Measurements from ENCODE around the gene ABHD2.
A peak's percentile ranks its signal among the peaks of the same experiment; 100 is the strongest.
"Not testable (repeated sequence)": the region's sequence is repeated elsewhere in the genome, so short reads cannot be mapped to it uniquely, and the experiment has no call there.

Gene ABHD2, protein sequence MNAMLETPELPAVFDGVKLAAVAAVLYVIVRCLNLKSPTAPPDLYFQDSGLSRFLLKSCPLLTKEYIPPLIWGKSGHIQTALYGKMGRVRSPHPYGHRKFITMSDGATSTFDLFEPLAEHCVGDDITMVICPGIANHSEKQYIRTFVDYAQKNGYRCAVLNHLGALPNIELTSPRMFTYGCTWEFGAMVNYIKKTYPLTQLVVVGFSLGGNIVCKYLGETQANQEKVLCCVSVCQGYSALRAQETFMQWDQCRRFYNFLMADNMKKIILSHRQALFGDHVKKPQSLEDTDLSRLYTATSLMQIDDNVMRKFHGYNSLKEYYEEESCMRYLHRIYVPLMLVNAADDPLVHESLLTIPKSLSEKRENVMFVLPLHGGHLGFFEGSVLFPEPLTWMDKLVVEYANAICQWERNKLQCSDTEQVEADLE

GRCh38 chr15:89087830-89088604 lies at the start of gene ABHD2:
Gene ABHD2, plus strand, starts transcription at chr15:89088456. Its CDS starts 27,872 bp downstream, at chr15:89116328.
- DNase-seq = peak; percentile 100

GRCh38 chr15:89039142-89039541 lies 49.1 kb upstream of the ABHD2 start:
- no peak for DNase-seq

DNA sequence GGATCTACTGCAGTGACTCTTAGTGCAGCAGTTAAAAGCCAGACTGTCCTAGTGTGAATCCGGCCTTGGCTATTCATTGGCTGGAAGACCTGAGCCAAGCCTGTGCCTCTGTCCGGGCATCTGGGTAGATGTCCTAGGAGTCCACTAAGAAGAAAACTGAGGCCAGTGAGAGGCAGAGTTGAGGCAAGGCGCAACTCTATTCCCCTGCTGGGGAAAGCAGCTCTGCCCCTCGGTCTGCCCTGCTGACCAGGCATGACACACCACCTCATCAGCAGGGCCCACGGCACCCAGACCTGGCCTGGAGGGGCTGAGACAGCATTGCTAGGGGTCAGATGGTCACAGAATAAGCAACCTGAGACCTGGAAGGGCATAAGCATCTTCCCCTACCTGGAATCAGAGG lies 46.7 kb upstream of the ABHD2 start:
- no peak for DNase-seq

GRCh38 chr15:89042387-89042786 lies 45.9 kb upstream of the ABHD2 start:
- no peak for DNase-seq

DNA sequence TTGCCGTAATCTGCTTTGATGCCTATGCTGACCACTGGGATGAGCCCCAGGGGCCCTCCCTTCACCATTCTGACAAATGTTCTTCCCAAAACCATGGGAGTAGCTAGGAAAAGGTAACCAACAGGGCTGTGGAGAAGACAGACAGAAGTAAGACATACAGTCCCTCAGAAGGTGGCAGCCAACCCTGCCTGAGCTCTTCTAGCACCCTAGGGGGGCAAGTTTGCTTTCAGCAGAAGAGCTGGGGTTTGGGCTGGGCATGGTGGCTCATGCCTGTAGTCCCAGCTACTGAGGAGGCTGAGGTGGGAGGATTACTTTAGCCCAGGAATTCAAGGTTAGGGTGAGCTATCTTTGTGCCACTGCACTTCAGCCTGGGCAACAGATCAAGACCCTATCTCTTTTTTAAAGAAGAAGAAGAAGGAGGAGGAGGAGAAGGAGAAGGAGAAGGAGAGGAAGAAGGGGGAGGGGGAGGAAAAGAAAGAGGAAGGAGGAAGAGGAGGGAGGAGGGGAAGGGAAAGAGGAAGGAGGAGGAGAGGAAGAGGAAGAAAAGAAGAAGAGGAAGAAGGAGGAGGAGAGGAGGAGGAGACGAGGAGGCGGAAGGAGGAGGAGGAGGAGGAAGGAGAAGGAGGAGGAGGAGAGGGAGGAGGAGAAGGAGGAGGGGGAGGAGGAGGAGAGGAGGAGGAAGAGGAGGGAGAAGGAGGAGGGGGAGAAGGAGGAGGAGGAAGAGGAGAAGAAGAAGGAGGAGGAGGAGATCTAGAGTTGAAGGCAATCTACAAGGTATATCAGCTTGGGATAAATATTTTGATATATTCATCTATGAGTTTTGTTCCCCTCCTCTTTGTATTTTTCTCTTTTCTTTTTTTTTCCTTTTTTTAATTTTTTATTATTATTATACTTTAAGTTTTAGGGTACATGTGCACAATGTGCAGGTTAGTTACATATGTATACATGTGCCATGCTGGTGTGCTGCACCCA lies 44.9 kb upstream of the ABHD2 start:
- no peak for DNase-seq

DNA sequence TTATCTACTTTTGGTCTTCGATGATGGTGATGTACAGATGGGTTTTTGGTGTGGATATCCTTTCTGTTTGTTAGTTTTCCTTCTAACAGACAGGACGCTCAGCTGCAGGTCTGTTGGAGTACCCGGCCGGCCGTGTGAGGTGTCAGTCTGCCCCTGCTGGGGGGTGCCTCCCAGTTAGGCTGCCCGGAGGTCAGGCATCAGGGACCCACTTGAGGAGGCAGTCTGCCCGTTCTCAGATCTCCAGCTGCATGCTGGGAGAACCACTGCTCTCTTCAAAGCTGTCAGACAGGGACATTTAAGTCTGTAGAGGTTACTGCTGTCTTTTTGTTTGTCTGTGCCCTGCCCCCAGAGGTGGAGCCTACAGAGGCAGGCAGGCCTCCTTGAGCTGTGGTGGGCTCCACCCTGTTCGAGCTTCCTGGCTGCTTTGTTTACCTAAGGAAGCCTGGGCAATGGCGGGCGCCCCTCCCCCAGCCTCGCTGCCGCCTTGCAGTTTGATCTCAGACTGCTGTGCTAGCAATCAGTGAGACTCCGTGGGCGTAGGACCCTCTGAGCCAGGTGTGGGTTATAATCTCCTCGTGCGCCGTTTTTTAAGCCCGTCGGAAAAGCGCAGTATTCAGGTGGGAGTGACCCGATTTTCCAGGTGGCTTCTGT lies 39.1 kb upstream of the ABHD2 start:
- DNase-seq = not testable (repeated sequence)

DNA sequence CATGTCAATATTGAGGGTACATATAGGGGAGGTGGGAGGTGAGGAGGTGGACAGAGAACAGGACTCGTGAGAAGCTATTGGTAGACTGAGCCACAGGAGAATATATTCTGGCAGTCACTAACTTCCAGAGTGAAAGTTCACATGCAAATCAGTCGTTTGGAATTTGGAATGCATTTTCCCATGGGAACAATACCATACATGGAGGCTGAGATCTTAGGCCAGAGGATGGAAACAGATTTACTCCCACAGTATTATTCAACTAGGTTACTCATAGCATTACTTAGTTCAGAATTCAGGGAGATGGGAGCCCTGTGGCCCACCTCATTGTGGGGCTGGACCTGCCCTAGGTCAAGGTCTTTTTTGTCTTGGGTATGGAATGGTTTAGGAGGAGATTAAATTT lies 36.4 kb upstream of the ABHD2 start:
- no peak for DNase-seq

- peak; percentile 32 for DNase-seq
Observed at GRCh38 chr15:89052474-89052873, 35.8 kb upstream of the ABHD2 start.

- no peak for DNase-seq
Observed at GRCh38 chr15:89054873-89055272, 33.4 kb upstream of the ABHD2 start.

- no peak for DNase-seq
Observed at GRCh38 chr15:89057506-89058133, 30.6 kb upstream of the ABHD2 start.

- no peak for DNase-seq
Observed at GRCh38 chr15:89058376-89058775, 29.9 kb upstream of the ABHD2 start.

GRCh38 chr15:89058876-89059405 lies 29.3 kb upstream of the ABHD2 start:
- no peak for DNase-seq

DNA sequence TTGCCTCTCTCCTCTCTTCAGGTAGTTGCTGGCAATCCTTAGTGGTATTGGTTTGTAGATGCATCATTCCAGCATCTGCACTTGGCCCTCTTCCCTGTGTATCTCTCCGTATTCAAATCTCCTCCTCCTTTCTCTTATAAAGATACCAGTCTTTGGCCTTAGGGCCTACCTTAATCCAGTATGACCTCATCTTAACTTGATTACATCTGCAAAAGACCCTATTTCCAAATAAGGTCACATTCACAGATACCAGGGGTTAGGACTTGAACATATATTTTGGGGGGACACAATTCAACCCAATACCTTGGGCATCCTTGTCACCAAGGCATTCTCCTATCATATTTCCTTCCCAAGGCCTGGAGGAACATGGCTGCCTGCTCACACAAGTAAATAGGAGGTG lies 22.0 kb upstream of the ABHD2 start:
- no peak for DNase-seq

DNA sequence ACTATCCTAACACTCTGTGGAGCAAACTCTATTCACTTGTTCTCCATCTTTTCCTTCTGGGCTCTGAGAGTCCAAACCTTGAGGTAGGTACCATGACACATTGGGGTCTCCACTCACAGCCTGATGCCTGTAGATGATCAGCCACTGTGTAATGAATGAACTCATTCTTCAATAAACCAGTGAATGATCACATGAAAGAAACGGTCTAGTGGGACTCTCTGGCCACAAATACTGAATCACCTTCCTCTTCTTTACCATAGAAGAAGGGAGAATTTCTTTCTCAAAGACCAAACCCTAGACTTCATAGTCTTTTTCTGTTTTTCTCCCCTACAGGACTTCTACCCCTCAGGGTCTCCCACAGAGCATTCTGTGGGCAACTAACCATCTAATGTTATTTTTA lies 20.5 kb upstream of the ABHD2 start:
- DNase-seq = no peak

DNA sequence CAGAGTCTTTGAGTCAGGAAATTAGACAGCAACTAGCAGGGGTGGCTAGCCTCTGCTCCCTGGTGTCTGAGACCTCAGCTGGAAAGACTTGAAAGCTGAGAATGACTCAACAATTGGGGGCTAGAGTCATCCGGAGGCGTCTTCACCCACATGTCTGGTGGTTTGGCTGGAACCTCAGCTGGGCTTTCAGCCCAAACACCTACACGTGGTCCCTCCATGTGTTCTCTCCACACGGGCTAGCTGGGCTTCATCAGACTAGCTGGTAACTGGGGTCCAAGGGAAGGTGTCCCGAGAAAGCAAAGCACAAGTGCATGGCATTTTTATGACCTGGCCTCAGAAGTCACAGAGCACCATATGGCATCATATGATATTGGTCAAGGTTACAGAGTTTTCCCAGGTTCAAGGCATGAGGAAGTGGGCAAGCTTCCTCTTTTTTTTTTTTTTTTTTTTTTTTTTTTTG lies 19.9 kb upstream of the ABHD2 start:
- DNase-seq = no peak

DNA sequence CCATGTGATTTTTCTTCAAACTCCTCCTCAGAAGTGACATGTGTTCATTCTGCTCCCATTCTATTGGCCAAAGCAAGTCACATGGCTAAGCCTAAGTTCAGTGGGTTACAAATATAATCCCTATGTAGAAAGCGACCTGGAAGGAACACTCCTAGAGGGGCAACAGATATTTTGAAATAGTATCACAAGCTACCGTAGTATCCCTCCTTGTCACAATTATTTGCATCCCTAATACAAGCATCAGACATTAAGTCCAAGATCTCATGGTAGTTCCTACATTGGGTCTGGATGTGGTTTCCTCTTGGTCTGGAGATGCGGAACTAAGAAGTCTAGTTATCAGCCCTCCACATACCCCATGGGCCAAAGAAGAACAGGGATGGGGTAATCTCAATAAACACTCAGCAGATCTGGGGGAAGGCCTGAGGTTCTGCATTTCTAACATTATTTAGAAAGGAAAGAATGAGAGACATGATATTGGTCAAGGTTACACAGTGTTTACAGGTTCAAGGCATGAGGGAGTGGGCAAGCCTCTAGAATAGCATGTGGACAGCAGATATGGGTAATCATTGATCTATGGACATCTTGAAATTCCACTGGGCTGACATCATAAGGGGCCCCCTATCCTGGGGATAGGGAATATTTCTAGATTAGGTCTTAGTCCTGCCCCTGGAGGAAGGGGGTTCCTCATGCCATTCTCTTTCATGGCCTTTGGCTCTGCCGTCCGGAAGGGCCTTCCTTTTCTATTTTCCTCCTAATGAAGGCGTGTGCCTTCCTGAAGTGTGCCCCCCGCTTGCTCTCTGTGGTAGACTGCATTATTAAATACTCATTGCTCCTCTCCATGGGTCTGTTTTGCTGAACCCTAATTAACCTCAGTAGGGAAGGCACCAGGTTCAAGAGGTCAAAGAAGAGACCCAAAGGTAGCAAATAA lies 17.8 kb upstream of the ABHD2 start:
- no peak for DNase-seq

DNA sequence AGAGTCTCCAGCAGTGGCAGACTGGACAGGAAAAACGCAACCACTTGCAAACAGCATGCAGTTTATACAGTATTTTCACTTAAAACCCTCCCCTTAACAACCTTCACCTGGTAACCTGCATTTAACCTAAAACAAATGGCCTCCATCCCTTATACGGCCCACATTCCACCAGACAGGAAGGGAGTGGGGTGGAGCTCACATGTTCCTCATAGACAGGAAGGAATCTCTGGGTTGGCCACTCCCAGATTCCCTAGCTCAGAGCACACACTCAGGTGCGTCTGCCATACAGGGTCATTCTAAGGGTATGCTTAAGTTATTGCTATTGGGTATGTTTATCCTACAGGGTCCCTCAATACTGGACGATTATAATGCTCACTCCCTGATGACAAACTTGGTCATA lies 16.8 kb upstream of the ABHD2 start:
- no peak for DNase-seq

DNA sequence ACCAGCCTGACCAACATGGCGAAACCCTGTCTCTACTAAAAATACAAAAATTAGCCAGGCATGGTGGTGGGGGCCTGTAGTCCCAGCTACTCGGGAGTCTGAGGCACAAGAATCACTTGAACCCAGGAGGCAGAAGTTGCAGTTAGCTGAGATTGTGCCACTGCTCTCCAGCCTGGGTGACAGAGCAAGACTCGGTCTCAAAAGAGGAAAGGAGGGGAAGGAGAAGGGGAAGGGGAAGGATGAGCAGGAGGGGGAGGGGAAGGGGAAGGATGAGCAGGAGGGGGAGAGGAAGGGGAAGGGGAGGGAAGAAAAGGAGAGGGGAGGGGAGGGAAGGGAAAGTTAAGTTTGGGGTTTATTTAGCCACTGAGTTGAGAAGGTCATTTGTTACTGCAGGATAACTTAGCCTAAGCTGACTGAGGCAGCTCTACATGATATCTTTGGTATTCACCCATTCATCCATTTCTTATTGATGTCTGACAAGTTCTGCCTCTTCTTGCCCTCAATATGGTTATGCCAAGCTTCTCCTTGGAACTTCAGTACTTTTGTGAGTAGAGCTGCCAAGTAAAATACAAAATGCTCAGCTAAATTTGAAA lies 15.9 kb upstream of the ABHD2 start:
- DNase-seq = no peak

GRCh38 chr15:89074402-89075012 lies 13.7 kb upstream of the ABHD2 start:
- no peak for DNase-seq

All from amniotic stem cell (primary cell).